GM12878 (cell line): ENCODE data around the gene CCDC3.

ENCODE experiments used
- CTCF ChIP-seq, 3 experiments: IDR thresholded peaks in 2 of 3; conservative IDR thresholded peaks in 1 of 3; 2 replicates each; pipeline ENCODE4 v1.5.1; 2011; ENCODE audit warnings: low read depth in 3 of 3, low read length in 3 of 3, mild to moderate bottlenecking in 3 of 3, control low read depth in 2 of 3, moderate library complexity in 2 of 3, inconsistent platforms in 1 of 3, mixed read lengths in 1 of 3; ENCODE audit not compliant: control insufficient read depth in 2 of 3, insufficient read depth in 1 of 3; ENCODE audit errors: extremely low read depth in 1 of 3
- TF ChIP-seq, protein P1 (sequence below): IDR thresholded peaks from 2 replicates; pipeline ENCODE4 v1.6.1; 2012; ENCODE audit warnings: low read depth, low read length, improper control_type of control experiment

DNA sequence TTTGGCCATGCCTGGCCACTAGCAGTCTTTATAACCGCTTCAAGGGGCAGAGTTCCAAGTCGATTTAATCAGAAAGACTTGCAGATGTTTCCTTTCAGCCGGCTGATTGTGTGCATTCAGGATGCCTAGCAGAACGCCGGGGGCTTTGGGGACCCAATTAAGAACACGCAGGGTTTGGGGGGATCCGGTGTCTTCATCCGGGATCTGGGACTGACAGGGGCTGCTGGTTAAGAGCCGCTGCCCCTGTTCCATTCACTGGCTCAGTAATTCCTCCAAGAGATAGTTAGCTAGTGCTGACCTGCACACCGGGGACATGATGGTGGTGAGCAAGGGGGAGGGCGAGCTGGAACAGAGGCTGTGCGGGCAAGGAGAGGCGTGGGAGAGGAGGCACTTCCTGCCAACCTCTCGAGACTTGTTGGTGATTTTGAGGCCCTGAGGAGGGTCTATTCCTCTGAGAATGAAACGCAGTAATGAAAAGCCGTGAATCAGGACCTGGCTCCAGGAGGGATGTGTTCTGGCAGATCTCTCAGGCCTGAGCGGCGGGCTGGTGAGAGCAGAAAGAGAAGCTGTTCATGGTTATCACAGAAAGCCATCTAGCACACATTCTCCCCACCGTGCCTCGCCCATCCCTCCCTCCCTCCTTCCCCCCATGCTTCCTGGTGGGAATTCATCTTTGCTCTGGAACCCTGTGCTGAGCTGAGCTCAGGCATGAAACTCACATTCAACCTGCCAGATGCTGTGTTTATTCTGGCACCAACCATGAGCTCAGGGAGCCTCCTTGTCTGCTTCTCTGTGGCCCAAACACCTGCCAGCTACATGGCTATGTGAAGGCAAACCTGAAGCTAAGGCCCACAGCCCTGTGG is 152.0 kb downstream of the CCDC3 start:
- no peak for TF ChIP-seq CTCF (IDR thresholded peaks at IDR 0.05 in 2 of 3, conservative IDR thresholded peaks at IDR 0.05 in 1 of 3; ENCODE audit: control insufficient read depth in 2 of 3, extremely low read depth in 1 of 3, insufficient read depth in 1 of 3, low read depth in 3 of 3, low read length in 3 of 3)
- TF ChIP-seq, protein P1, sequence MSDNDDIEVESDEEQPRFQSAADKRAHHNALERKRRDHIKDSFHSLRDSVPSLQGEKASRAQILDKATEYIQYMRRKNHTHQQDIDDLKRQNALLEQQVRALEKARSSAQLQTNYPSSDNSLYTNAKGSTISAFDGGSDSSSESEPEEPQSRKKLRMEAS: no peak
